GM12878 (cell line): ENCODE measurements around the gene MAPRE3. TPM values are rescaled to one million over a fixed set of nuclear protein-coding genes. Genes with fewer than 3 reads are reported as not detected.
A peak's percentile ranks its signal among the peaks of the same experiment; 100 is the strongest.

Source experiments
- ATF3 ChIP-seq: IDR thresholded peaks from 2 replicates; pipeline ENCODE4 v1.6.1; 2011; ENCODE audit warnings: low read depth, mild to moderate bottlenecking, low read length, moderate library complexity, borderline replicate concordance; ENCODE audit errors: extremely low read depth
- ATF7 ChIP-seq: fragments of 450-650 bp; IDR thresholded peaks from 2 replicates; pipeline ENCODE4 v1.6.1; 2016; ENCODE audit warnings: low read depth, mild to moderate bottlenecking
- CREB1 ChIP-seq: IDR thresholded peaks from 2 replicates; pipeline ENCODE4 v1.6.1; 2012; ENCODE audit warnings: low read depth, mild to moderate bottlenecking, inconsistent platforms
- CREM ChIP-seq: IDR thresholded peaks from 2 replicates; pipeline ENCODE4 v1.6.1; 2014; ENCODE audit warnings: antibody characterized with exemption, low read depth
- E2F4 ChIP-seq: IDR thresholded peaks from 2 replicates; pipeline ENCODE4 v1.6.1; 2012; ENCODE audit warnings: low read depth, low read length, improper control_type of control experiment
- EED ChIP-seq: sonication (generic); IDR thresholded peaks from 2 replicates; pipeline ENCODE4 v1.6.1; 2016; ENCODE audit warnings: antibody characterized with exemption, low read depth
- ELK1 ChIP-seq: IDR thresholded peaks from 2 replicates; pipeline ENCODE4 v1.6.1; 2012; ENCODE audit warnings: low read depth, low read length, improper control_type of control experiment
- JUND ChIP-seq: IDR thresholded peaks from 2 replicates; pipeline ENCODE4 v1.6.1; 2012; ENCODE audit warnings: low read depth, mild to moderate bottlenecking, low read length, improper control_type of control experiment, moderate library complexity
- MAX ChIP-seq: IDR thresholded peaks from 2 replicates; pipeline ENCODE4 v1.6.1; 2012; ENCODE audit warnings: low read depth, low read length, improper control_type of control experiment
- NFIC ChIP-seq: IDR thresholded peaks from 2 replicates; pipeline ENCODE4 v1.6.1; 2012; ENCODE audit warnings: low read depth, mild to moderate bottlenecking, inconsistent platforms, low read length, moderate library complexity
- NFXL1 ChIP-seq: fragments of 450-650 bp; IDR thresholded peaks from 2 replicates; pipeline ENCODE4 v1.6.1; 2017; ENCODE audit warnings: antibody characterized with exemption, mild to moderate bottlenecking, borderline replicate concordance
- PML ChIP-seq: IDR thresholded peaks from 2 replicates; pipeline ENCODE4 v1.6.1; 2012; ENCODE audit warnings: low read length, inconsistent platforms
- POLR2A ChIP-seq: IDR thresholded peaks from 2 replicates; pipeline ENCODE4 v1.6.1; 2011; ENCODE audit warnings: low read depth, mild to moderate bottlenecking, low read length
- RCOR1 ChIP-seq: conservative IDR thresholded peaks from 2 replicates; pipeline ENCODE4 v1.6.1; 2012; ENCODE audit warnings: low read depth, low read length, improper control_type of control experiment
- RELB ChIP-seq: fragments of 450-650 bp; IDR thresholded peaks from 2 replicates; pipeline ENCODE4 v1.6.1; 2017; ENCODE audit warnings: low read depth, mild to moderate bottlenecking, moderate library complexity
- SRF ChIP-seq, 2 experiments: IDR thresholded peaks; 2 replicates each; pipeline ENCODE4 v1.6.1; 2011; ENCODE audit warnings: low read depth in 2 of 2, low read length in 2 of 2, mild to moderate bottlenecking in 1 of 2, moderate library complexity in 1 of 2
- TAF1 ChIP-seq: IDR thresholded peaks from 2 replicates; pipeline ENCODE4 v1.6.1; 2011; ENCODE audit warnings: mild to moderate bottlenecking, low read depth, low read length, borderline replicate concordance
- TCF12 ChIP-seq: IDR thresholded peaks from 2 replicates; pipeline ENCODE4 v1.6.1; 2011; ENCODE audit warnings: low read depth, mild to moderate bottlenecking, low read length
- TCF3 ChIP-seq: IDR thresholded peaks from 2 replicates; pipeline ENCODE4 v1.6.1; 2012; ENCODE audit warnings: low read depth, mild to moderate bottlenecking, low read length, borderline replicate concordance; ENCODE audit not compliant: insufficient read depth
- YY1 ChIP-seq: IDR thresholded peaks from 2 replicates; pipeline ENCODE4 v1.6.1; 2011; ENCODE audit warnings: low read depth, mild to moderate bottlenecking, low read length
- ZBTB40 ChIP-seq: fragments of 450-650 bp; IDR thresholded peaks from 2 replicates; pipeline ENCODE4 v1.6.1; 2016; ENCODE audit warnings: mild to moderate bottlenecking, moderate library complexity, borderline replicate concordance
- ZSCAN29 ChIP-seq: fragments of 450-650 bp; IDR thresholded peaks from 2 replicates; pipeline ENCODE4 v1.6.1; 2017; ENCODE audit warnings: mild to moderate bottlenecking, moderate library complexity
- polyA plus RNA-seq, 11 experiments: library from polyadenylated mRNA; depleted of rRNA in 4 of 11; unstranded in 6 of 11; stranded (reverse) in 5 of 11; fragments of >200 nt; fragmentation: Nextera tagmentation in 4 of 11; fragmentation: Illumina TruSeq in 1 of 11; extraction: Ambion mirVana in 4 of 11; extraction: Trizol in 1 of 11; gene quantifications; 1 replicate in 1 of 11; 2 replicates in 10 of 11; pipeline versions ENCODE4 v1.2.1 to v1.2.3, GENCODE V29; 2011 to 2016; ENCODE audit warnings: inconsistent platforms in 2 of 11, missing spikeins in 2 of 11, low read depth in 1 of 11
- total RNA-seq, 4 experiments: library from RNA; depleted of rRNA in 3 of 4; stranded (reverse); fragments of >200 nt in 3 of 4; fragmentation: Illumina TruSeq in 1 of 4; extraction: Trizol in 1 of 4; gene quantifications; 2 replicates each; pipeline versions ENCODE4 v1.2.1 to v1.2.3, GENCODE V29; 2013 to 2021

The MAPRE3 gene
- total and polyA plus RNA-seq, 10 of the 15 experiments (the other 5 are each of a cell fraction or from before 2014, with no cell fraction given) = 0.03 to 1.3 (median 0.73) TPM; not detected in 1

GRCh38 chr2:27071277-27071989 is 101.0 kb downstream of the MAPRE3 start, which contains the start of gene OST4 (continued):
- TF ChIP-seq ZBTB40 (peak; percentile 79), RELB (peak; percentile 35; the same call in 1 of the 2 replicates), CREM (peak; percentile 79), ATF7 (no peak), ELK1 (peak; percentile 76; the same call in 1 of the 2 replicates), NFIC (no peak), TCF12 (peak; percentile 96), TCF3 (peak; percentile 100), CREB1 (peak; percentile 89), POLR2A (peak; percentile 98), NFXL1 (no peak), PML (0 out of 2 replicates have a peak, but pooled peaks have one; percentile 32), TAF1 (peak; percentile 80), ZSCAN29 (no peak), E2F4 (0 out of 2 replicates have a peak, but pooled peaks have one; percentile 7), RCOR1 (0 out of 2 replicates have a peak, but pooled peaks have one; percentile 62), EED (no peak), MAX (peak; percentile 13; the same call in 1 of the 2 replicates), SRF (IDR thresholded peaks at IDR 0.05; ENCODE audit: low read depth in 2 of 2, low read length in 2 of 2) (peak; percentile 81 to 96; a peak in 3 of 4 replicates), JUND (no peak), ATF3 (no peak), YY1 (peak; percentile 82)
